Neuronal stem cell (in vitro differentiated cells): ENCODE measurements around the gene ADGRL3. TPM values are rescaled to one million over a fixed set of nuclear protein-coding genes. Genes with fewer than 3 reads are reported as not detected.

Source experiments
- DNase-seq: peaks from one replicate; pipeline ENCODE4 v3.0.0-alpha.2; 2013; ENCODE audit warnings: low spot score
- H2AFZ ChIP-seq: one replicate; pipeline ENCODE4 v1.6.1; 2013; ENCODE audit warnings: mild to moderate bottlenecking, low read length, inconsistent platforms
- H2AK5ac ChIP-seq: 2 replicates; pipeline ENCODE4 v1.6.1; 2013; ENCODE audit warnings: low read depth, mild to moderate bottlenecking, inconsistent platforms, low read length, moderate library complexity, mixed read lengths
- H2BK120ac ChIP-seq: 2 replicates; pipeline ENCODE4 v1.6.1; 2013; ENCODE audit warnings: low read depth, mild to moderate bottlenecking, inconsistent platforms, low read length, moderate library complexity, mixed read lengths
- H2BK12ac ChIP-seq: one replicate; pipeline ENCODE4 v1.6.1; 2013; ENCODE audit warnings: low read length, inconsistent platforms
- H2BK15ac ChIP-seq: 2 replicates; pipeline ENCODE4 v1.6.1; 2013; ENCODE audit warnings: mild to moderate bottlenecking, low read length, inconsistent platforms, mixed read lengths
- H2BK5ac ChIP-seq: one replicate; pipeline ENCODE4 v1.6.1; 2013; ENCODE audit warnings: inconsistent platforms, mild to moderate bottlenecking, low read length, moderate library complexity
- H3K14ac ChIP-seq: one replicate; pipeline ENCODE4 v1.6.1; 2013; ENCODE audit warnings: low read length, inconsistent platforms
- H3K18ac ChIP-seq: 2 replicates; pipeline ENCODE4 v1.6.1; 2013; ENCODE audit warnings: low read length, inconsistent platforms
- H3K23ac ChIP-seq: 2 replicates; pipeline ENCODE4 v1.6.1; 2013; ENCODE audit warnings: low read depth, mild to moderate bottlenecking, mixed read lengths, low read length, inconsistent platforms; ENCODE audit not compliant: poor library complexity
- H3K27ac ChIP-seq: replicated peaks from 3 replicates; pipeline ENCODE4 v1.5.1; 2013; ENCODE audit warnings: low read length, inconsistent platforms
- H3K27me3 ChIP-seq, 3 experiments: 2 replicates each; pipeline ENCODE4 v1.6.1; 2013; ENCODE audit warnings: low read length in 3 of 3, mild to moderate bottlenecking in 2 of 3, inconsistent platforms in 1 of 3, low read depth in 1 of 3, mixed read lengths in 1 of 3, moderate library complexity in 1 of 3; ENCODE audit not compliant: control insufficient read depth in 3 of 3, insufficient read depth in 3 of 3
- H3K36me3 ChIP-seq, 2 donors: replicated peaks in 1 of 2; 2 replicates each; pipeline ENCODE4 v1.6.1; 2013; ENCODE audit warnings: low read length in 2 of 2; ENCODE audit not compliant: control insufficient read depth in 2 of 2, insufficient read depth in 2 of 2
- H3K4ac ChIP-seq: 2 replicates; pipeline ENCODE4 v1.6.1; 2013; ENCODE audit warnings: inconsistent platforms, mild to moderate bottlenecking, low read length, moderate library complexity
- H3K4me1 ChIP-seq, 2 donors: 1 replicate in 1 of 2; 2 replicates in 1 of 2; pipeline ENCODE4 v1.6.1; 2013; ENCODE audit warnings: low read length in 2 of 2, low read depth in 1 of 2; ENCODE audit not compliant: control insufficient read depth in 2 of 2, insufficient read depth in 1 of 2
- H3K4me2 ChIP-seq: one replicate; pipeline ENCODE4 v1.6.1; 2013; ENCODE audit warnings: mild to moderate bottlenecking, low read length, inconsistent platforms; ENCODE audit not compliant: insufficient read depth, poor library complexity, severe bottlenecking
- H3K4me3 ChIP-seq, 2 donors: 2 replicates each; pipeline ENCODE4 v1.5.1; 2013; ENCODE audit warnings: low read length in 2 of 2, mild to moderate bottlenecking in 2 of 2, inconsistent platforms in 1 of 2, moderate library complexity in 1 of 2
- H3K79me1 ChIP-seq: one replicate; pipeline ENCODE4 v1.6.1; 2013; ENCODE audit warnings: low read depth, mild to moderate bottlenecking, inconsistent platforms, low read length, moderate library complexity
- H3K9ac ChIP-seq: one replicate; pipeline ENCODE4 v1.6.1; 2013; ENCODE audit warnings: mild to moderate bottlenecking, low read depth, low read length, inconsistent platforms; ENCODE audit not compliant: poor library complexity
- H3K9me3 ChIP-seq, 2 donors: replicated peaks in 1 of 2; 2 replicates each; pipeline versions ENCODE3 to v1.6.1; 2013; ENCODE audit warnings: low read length in 2 of 2, mild to moderate bottlenecking in 2 of 2, inconsistent platforms in 1 of 2, low read depth in 1 of 2, mixed read lengths in 1 of 2, moderate library complexity in 1 of 2; ENCODE audit not compliant: control insufficient read depth in 2 of 2, insufficient read depth in 1 of 2
- H4K8ac ChIP-seq: one replicate; pipeline ENCODE4 v1.6.1; 2013; ENCODE audit warnings: low read depth, mild to moderate bottlenecking, inconsistent platforms, low read length, moderate library complexity
- H4K91ac ChIP-seq: one replicate; pipeline ENCODE4 v1.6.1; 2013; ENCODE audit warnings: low read length, low read depth, mild to moderate bottlenecking, inconsistent platforms; ENCODE audit not compliant: poor library complexity
- WGBS, 2 donors: extraction: QIAGEN DNeasy Blood & Tissue Kit; methylation state at CpG; one replicate each; pipeline ENCODE4 v1.1.7; 2013; ENCODE audit warnings: missing lambda C conversion rate in 2 of 2, mixed read lengths in 1 of 2; ENCODE audit not compliant: insufficient read length in 2 of 2, insufficient replicate concordance in 1 of 2; ENCODE audit errors: extremely low coverage in 2 of 2; 5-methylcytosine and 5-hydroxymethylcytosine counted together
- small RNA-seq: library from polyadenylated mRNA; stranded (forward); fragments of <200 nt; extraction: miRNeasy Mini kit (QIAGEN cat#:217004); gene quantifications from one replicate; pipeline ENCODE3, GENCODE V24; 2013; ENCODE audit not compliant: insufficient read depth

Gene ADGRL3

GRCh38 chr4:62118558-62118957, 918.4 kb downstream of the ADGRL3 start:
- Histone ChIP-seq H2BK5ac (no peak overlapping the region), H3K9me3 (no peaks in the 10 kb centered on the region), H3K27ac (no peak overlapping the region), H2AFZ (no peak overlapping the region), H3K79me1 (no peaks in the 10 kb centered on the region), H3K4ac (no peak overlapping the region), H3K4me2 (no peak overlapping the region), H2BK12ac (no peak overlapping the region), H4K8ac (no peak overlapping the region), H3K18ac (no peak overlapping the region), H3K4me1 (no peaks in the 10 kb centered on the region), H3K14ac (no peak overlapping the region), H3K27me3 (no peaks in the 10 kb centered on the region), H3K36me3 (no peaks in the 10 kb centered on the region), H2BK120ac (no peak overlapping the region), H3K9ac (no peak overlapping the region), H2BK15ac (no peak overlapping the region), H3K23ac (no peak overlapping the region), H4K91ac (no peak overlapping the region), H2AK5ac (no peak overlapping the region), H3K4me3 (no peak overlapping the region)
- no peak for DNase-seq
- no CpG with 5 or more reads among the region's 2 CpGs for WGBS, 2 donors

- no peak overlapping the region for H4K8ac ChIP-seq
- no peak overlapping the region for H3K4me3 ChIP-seq
- H3K27me3 ChIP-seq, result no peaks in the 10 kb centered on the region
- no peak overlapping the region for H4K91ac ChIP-seq
- H2AFZ ChIP-seq, result no peak overlapping the region
- H2BK12ac ChIP-seq, result no peak overlapping the region
- no peak overlapping the region for H2BK15ac ChIP-seq
- H3K14ac ChIP-seq, result no peak overlapping the region
- H2AK5ac ChIP-seq, result no peak overlapping the region
- H3K79me1 ChIP-seq, result no peaks in the 10 kb centered on the region
- no peak overlapping the region for H2BK5ac ChIP-seq
- H3K27ac ChIP-seq, result no peak overlapping the region
- H3K9me3 ChIP-seq, result no peaks in the 10 kb centered on the region
- no peak overlapping the region for H3K9ac ChIP-seq
- H3K18ac ChIP-seq, result no peak overlapping the region
- no peaks in the 10 kb centered on the region for H3K4me1 ChIP-seq
- no peak for DNase-seq
- no peak overlapping the region for H3K4me2 ChIP-seq
- H3K4ac ChIP-seq, result no peak overlapping the region
- no peak overlapping the region for H3K23ac ChIP-seq
- H3K36me3 ChIP-seq, result no peaks in the 10 kb centered on the region
- H2BK120ac ChIP-seq, result no peak overlapping the region
Measured at GRCh38 chr4:62119195-62119594, 919.1 kb downstream of the ADGRL3 start.

- H2BK12ac ChIP-seq, result no peak overlapping the region
- no peak overlapping the region for H2AK5ac ChIP-seq
- H3K23ac ChIP-seq, result no peak overlapping the region
- no peak overlapping the region for H4K91ac ChIP-seq
- H3K79me1 ChIP-seq, result no peaks in the 10 kb centered on the region
- H4K8ac ChIP-seq, result no peak overlapping the region
- H3K9ac ChIP-seq, result no peak overlapping the region
- no peak for DNase-seq
- H3K36me3 ChIP-seq, result no peaks in the 10 kb centered on the region
- no peak overlapping the region for H3K4ac ChIP-seq
- no peak overlapping the region for H2BK5ac ChIP-seq
- H3K4me1 ChIP-seq, result peaks cover 0 to 8% of the 10 kb centered on the region in 2 donors
- H2AFZ ChIP-seq, result no peak overlapping the region
- H2BK15ac ChIP-seq, result no peak overlapping the region
- peaks cover 0 to 4% of the 10 kb centered on the region in 2 donors for H3K9me3 ChIP-seq
- no peaks in the 10 kb centered on the region for H3K27me3 ChIP-seq
- no peak overlapping the region for H3K14ac ChIP-seq
- H2BK120ac ChIP-seq, result no peak overlapping the region
- no peak overlapping the region for H3K4me3 ChIP-seq
- no peak overlapping the region for H3K27ac ChIP-seq
- H3K18ac ChIP-seq, result no peak overlapping the region
- no peak overlapping the region for H3K4me2 ChIP-seq
Measured at GRCh38 chr4:62126064-62126732, 926.1 kb downstream of the ADGRL3 start.

Small RNA genes lying within 50 kb of the gene (small RNA-seq; reads per million reads assigned to genes)
- not detected for gene RF00019
